ENCODE measurements around the gene DRC7. TPM values are rescaled to one million over a fixed set of nuclear protein-coding genes. Genes with fewer than 3 reads are reported as not detected.

The DRC7 gene
- total RNA-seq, 4 donors from 2014 or later: 0.22 to 2.1 TPM; not detected in 2

DNA sequence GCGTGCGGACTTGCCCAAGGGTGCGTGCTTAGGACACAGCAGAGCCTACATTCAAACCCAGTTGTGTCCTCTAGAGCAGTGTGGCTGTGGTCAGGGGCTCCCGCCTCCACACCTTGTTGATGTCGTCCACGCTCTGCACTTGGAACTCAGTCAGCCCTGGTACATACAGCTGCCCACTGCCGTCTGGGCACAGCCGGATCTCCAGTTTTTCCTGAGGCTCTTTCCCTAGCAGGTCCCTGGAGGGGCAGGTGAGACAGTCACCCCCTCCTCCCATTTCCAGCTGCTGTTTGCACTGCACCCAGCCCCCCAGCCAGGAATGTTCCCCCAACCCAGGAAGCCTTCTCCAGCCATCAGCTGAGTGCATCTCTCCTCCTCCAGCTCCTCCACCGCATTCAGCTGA, 66.7 kb downstream of the DRC7 start:
- Histone ChIP-seq H3K9me3 (no peaks in the 10 kb centered on the region), H3K4me3 (no peak overlapping the region), H3K4me1 (peaks cover 0 to 30% (median 1%) of the 10 kb centered on the region in 4 donors), H3K27me3 (no peaks in the 10 kb centered on the region), H3K36me3 (peaks cover 0 to 93% (median 0%) of the 10 kb centered on the region in 3 donors), H3K27ac (no peak overlapping the region)
- DNase-seq (ENCODE audit: low spot score in 2 of 2): no peak
- 77 to 83% methylated on average over 9 of the region's 9 CpGs for WGBS, 2 donors
- TF ChIP-seq EP300 (IDR thresholded peaks at IDR 0.05) (no peak), POLR2A (IDR thresholded peaks at IDR 0.05) (no peak), CTCF (IDR thresholded peaks at IDR 0.05) (no peak)

DNA sequence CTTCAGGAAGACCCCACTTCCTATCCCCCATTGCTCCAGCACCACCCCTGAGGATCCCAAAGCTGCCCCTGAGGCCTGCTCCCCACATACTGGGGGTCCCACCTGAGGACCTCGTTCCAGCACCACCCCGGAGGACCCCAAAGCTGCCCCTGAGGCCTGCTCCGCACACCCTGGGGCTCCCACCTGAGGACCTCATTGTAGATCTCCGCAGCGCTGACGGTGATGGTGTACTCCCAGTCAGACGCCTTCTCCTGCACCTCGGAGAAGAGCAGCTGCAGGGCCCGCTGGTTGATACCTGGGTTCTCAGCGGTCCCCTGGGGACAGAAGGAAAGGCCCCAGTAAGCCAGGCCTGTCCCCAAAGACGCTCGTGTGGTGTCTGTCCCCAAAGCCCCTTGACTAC, 67.4 kb downstream of the DRC7 start:
- no peak for TF ChIP-seq EP300 (IDR thresholded peaks at IDR 0.05)
- TF ChIP-seq CTCF (IDR thresholded peaks at IDR 0.05): no peak
- no peak for TF ChIP-seq POLR2A (IDR thresholded peaks at IDR 0.05)
- no peak overlapping the region for H3K4me3 ChIP-seq
- no peaks in the 10 kb centered on the region for H3K9me3 ChIP-seq
- H3K27ac ChIP-seq: no peak overlapping the region
- H3K36me3 ChIP-seq: peaks cover 0 to 94% (median 0%) of the 10 kb centered on the region in 3 donors
- DNase-seq (ENCODE audit: low spot score in 2 of 2): no peak
- 90 to 94% methylated on average over 10 to 12 of the region's 12 CpGs for WGBS, 2 donors
- peaks cover 0 to 23% (median 1%) of the 10 kb centered on the region in 4 donors for H3K4me1 ChIP-seq
- no peaks in the 10 kb centered on the region for H3K27me3 ChIP-seq

DNA sequence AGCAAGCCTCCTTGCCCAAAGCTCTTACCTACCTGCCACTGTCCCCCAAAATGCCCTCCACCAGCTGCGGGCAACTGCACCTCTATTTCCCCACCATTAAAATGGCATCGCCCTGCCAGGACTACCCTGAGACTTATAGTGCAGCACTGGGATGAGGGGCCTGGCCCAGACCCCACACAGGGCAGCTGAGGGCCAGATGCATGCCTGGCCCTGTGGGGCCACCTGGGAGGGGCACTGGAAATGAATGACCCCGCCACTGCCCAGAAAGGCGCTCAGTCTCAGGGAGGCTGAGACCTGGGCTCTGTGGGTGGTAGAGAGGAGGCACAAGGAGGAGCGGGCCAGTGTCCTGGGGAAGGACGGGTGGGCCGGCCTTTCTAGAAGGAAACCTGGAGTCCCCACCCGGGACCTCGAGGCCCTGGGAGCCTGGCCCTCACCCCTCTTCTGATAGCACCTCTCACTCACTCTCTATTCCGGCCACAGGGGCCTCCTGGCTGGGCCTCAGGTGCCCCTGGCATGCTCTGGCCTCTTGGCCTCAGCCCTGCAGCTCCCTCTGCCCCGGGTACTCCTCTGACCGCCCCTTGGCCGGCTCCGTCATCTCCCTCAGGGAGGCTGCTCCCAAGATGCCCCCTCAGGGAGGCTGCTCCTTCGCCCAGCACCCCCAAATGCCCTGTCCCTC, 67.9 kb downstream of the DRC7 start:
- no peak for DNase-seq (ENCODE audit: low spot score in 2 of 2)
- Histone ChIP-seq H3K9me3 (no peaks in the 10 kb centered on the region), H3K4me3 (no peak overlapping the region), H3K36me3 (peaks cover 0 to 98% (median 0%) of the 10 kb centered on the region in 3 donors), H3K27me3 (no peaks in the 10 kb centered on the region), H3K27ac (no peak overlapping the region), H3K4me1 (peaks cover 0 to 18% (median under 1%) of the 10 kb centered on the region in 4 donors)
- TF ChIP-seq CTCF (IDR thresholded peaks at IDR 0.05): no peak
- TF ChIP-seq POLR2A (IDR thresholded peaks at IDR 0.05): no peak
- no peak for TF ChIP-seq EP300 (IDR thresholded peaks at IDR 0.05)
- 73 to 76% methylated on average over 13 to 15 of the region's 15 CpGs for WGBS, 2 donors

DNA sequence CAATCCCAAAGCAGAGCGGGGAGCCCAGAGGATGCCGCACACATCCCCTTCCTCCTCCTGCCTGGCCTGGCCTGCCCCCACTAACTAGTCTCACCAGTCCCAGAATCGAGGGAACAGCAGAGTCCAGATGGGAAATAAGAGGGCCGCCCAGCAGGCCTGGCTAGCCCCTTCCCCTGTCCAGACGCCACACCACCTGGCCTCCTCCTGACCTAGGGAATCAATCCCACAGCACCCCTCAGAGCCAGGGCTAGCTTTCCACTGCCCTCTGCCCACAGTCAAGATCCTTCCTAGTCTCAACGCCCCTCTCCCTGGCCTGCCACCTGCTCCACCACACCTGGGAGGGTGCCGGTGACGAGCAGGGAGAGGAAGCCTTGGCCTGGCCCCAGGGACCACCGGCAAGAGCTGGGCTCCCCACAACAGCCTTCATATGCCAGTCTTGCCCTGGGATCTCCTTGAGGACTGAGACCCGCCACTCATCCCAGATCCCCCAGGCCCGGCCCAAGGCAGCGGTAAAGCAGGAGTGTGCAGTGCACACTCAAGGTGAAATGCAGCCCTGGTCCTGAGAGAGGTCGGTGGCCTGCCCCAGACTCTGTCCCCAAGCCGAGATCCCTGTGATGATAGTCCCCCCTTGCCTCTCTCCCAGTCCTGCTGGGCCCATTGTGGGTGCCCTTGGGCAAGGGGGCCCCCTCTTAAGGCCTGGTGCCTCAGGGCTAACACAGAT, 68.8 kb downstream of the DRC7 start:
- DNase-seq (ENCODE audit: low spot score in 2 of 2): no peak
- H3K27me3 ChIP-seq: no peaks in the 10 kb centered on the region
- TF ChIP-seq POLR2A (IDR thresholded peaks at IDR 0.05) (no peak), CTCF (IDR thresholded peaks at IDR 0.05) (no peak), EP300 (IDR thresholded peaks at IDR 0.05) (no peak)
- peaks cover 0 to 97% (median 0%) of the 10 kb centered on the region in 3 donors for H3K36me3 ChIP-seq
- no peak overlapping the region for H3K4me3 ChIP-seq
- 91 to 95% methylated on average over 12 to 14 of the region's 14 CpGs for WGBS, 2 donors
- H3K9me3 ChIP-seq: no peaks in the 10 kb centered on the region
- H3K27ac ChIP-seq: peak overlapping the region in 2 of 4 donors; percentile 45 to 73
- peaks cover 0 to 12% (median 0%) of the 10 kb centered on the region in 4 donors for H3K4me1 ChIP-seq

DNA sequence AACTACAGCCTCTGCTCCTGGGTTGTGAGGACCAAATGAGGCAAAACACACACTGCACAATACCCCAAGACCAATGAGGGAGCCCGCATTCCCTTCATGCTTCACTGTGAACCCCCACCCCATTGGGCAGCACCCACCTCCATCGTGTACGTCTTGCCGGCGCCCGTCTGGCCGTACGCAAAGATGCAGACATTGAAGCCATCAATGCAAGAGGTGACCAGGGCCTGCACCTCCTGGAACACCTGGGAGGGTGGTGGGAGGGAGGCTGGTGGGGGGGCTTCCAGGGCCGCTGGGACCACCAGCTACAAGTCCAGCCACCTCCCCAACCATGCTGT, 69.4 kb downstream of the DRC7 start:
- TF ChIP-seq CTCF (IDR thresholded peaks at IDR 0.05): no peak
- Histone ChIP-seq H3K4me3 (no peak overlapping the region), H3K27ac (peak overlapping the region in 2 of 4 donors; percentile 45 to 73), H3K4me1 (peaks cover 0 to 7% (median 0%) of the 10 kb centered on the region in 4 donors), H3K9me3 (no peaks in the 10 kb centered on the region), H3K36me3 (peaks cover 0 to 97% (median 0%) of the 10 kb centered on the region in 3 donors), H3K27me3 (no peaks in the 10 kb centered on the region)
- 89 to 90% methylated on average over 9 of the region's 9 CpGs for WGBS, 2 donors
- no peak for DNase-seq (ENCODE audit: low spot score in 2 of 2)
